HG03095 (cell line): Measurements from ENCODE around the gene TMPRSS6.

Experiments
- ATAC-seq: cut with Tn5 transposase; IDR thresholded peaks from one replicate; pipeline ENCODE4 v1.9.1; 2021; ENCODE audit warnings: moderate library complexity; ENCODE audit not compliant: unreplicated experiment

The TMPRSS6 gene

DNA sequence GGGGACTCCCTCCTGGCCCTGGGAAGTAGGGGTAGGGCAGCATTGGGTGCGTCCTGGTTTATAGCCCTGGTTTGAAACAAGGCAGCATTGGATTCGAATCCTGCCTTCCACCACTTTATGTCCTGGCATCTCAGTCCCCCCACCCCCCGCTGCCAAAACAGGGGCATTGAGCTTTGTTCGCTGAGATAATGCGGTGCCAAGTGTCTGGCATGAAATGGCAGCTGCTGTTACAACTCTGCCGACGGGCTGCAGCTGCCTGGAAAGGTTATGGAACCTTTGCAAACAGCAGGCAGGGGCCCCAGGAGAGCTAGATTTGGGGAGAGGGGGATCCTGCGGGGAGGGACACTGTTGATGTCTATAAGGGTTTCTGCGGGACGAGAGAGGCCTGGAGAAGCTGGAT lies 92.2 kb downstream of the TMPRSS6 start:
- ATAC-seq: no peak

DNA sequence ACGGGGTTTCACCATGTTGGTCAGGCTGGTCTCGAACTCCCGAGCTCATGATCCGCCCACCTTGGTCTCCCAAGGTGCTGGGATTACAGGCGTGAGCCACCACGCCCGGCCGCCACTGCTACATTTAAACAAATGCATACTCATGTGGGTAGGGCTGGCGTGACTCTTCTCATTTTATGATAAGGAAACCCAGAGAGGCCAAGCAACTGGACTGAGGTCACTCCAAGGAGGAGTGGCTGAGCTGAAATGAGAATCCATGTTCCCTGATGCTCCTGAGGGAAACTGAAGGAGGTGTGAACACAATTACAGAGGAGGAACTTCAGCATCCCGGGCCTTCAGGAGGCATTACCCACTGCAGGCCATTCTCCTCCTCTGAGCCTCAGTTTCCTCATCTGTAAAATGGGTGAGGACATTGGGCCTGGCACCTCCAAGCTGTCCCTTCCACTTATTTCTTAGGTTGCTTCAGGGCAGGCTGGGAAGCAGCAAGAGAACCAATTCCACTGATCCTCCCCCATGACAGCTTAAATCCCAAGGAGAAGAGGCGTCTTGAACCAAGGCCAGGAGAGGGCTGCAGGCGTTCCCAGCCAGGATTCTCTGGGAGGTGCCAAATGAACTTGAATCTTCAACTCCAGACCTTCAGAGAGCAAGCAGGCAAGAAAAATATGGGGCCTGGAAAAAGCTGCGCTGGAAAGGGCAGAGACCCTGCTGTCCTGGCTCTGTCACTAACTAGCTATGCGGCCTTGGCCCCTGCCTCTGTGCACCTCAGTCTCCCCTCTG lies 93.2 kb downstream of the TMPRSS6 start:
- no peak for ATAC-seq

DNA sequence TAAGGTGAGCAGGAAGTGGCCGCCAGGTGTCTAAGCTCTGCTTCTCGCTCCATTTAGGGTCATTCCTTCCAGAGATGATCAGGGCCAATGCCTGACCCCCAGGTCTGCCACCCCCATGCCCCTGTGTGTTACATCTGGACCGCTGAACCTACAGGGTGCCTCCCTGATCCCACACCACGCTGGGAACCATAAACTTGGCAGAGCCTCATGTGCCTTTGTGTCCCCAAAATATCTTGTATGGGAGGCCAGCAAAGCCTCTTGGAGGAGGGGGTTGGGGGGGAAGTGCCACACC lies 94.0 kb downstream of the TMPRSS6 start:
- no peak for ATAC-seq
